Spleen (tissue), 7 donors: ENCODE data around the gene SRSF5.

Experiments used
- CTCF ChIP-seq, 11 experiments: fragments of 200-600 bp in 7 of 11; fragments of 450-650 bp in 4 of 11; sonication (generic) in 4 of 11; IDR thresholded peaks in 8 of 11; conservative IDR thresholded peaks in 3 of 11; 1 replicate in 7 of 11; 2 replicates in 4 of 11; pipeline versions ENCODE4 v1.4.0 to v1.8.0; 2016 to 2021; ENCODE audit warnings: antibody characterized with exemption in 11 of 11, inconsistent platforms in 4 of 11, mild to moderate bottlenecking in 1 of 11
- POLR2A ChIP-seq, 3 donors: fragments of 450-650 bp; IDR thresholded peaks; one replicate each; pipeline ENCODE4 v1.5.1; 2017; ENCODE audit warnings: antibody characterized with exemption in 3 of 3, mild to moderate bottlenecking in 1 of 3
- donor health status: DM: no; HTN: no; CAD: no; lungs with moderate emphysema.
- donor health status: DM: no; HTN: no; CAD: no.
- donor health status: DM: no; HTN: no; CAD: no.

GRCh38 chr14:69771136-69771535, 4.2 kb downstream of the SRSF5 start:
- TF ChIP-seq CTCF (IDR thresholded peaks at IDR 0.05 in 8 of 11, conservative IDR thresholded peaks at IDR 0.05 in 3 of 11): no peak
- no peak for TF ChIP-seq POLR2A (IDR thresholded peaks at IDR 0.05)
